ENCODE measurements around the gene PDILT.

Gene PDILT

GRCh38 chr16:20363191-20363590, 41.3 kb downstream of the PDILT start:
- DNase-seq (ENCODE audit: low spot score), result no peak

DNA sequence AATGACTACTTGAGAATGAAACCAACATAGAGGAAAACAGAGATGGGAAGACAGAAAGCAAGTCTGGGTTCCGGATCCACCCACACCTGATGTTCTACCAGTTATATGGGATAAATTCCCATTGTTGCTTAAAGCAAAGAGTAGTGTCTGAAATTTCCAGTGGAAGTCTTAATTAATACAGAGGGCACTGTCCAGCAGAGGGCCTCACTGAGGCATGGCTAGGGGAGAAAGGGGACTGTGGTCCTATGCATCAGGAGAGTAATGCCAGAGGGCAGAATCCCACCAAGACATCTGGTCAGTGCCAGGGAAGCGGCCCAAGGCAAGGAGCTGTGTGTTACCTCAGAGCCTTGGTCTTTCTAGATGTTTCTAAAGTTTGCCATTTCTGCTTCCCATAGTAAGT, 44.5 kb downstream of the PDILT start:
- DNase-seq (ENCODE audit: low spot score), result peak; percentile 35

DNA sequence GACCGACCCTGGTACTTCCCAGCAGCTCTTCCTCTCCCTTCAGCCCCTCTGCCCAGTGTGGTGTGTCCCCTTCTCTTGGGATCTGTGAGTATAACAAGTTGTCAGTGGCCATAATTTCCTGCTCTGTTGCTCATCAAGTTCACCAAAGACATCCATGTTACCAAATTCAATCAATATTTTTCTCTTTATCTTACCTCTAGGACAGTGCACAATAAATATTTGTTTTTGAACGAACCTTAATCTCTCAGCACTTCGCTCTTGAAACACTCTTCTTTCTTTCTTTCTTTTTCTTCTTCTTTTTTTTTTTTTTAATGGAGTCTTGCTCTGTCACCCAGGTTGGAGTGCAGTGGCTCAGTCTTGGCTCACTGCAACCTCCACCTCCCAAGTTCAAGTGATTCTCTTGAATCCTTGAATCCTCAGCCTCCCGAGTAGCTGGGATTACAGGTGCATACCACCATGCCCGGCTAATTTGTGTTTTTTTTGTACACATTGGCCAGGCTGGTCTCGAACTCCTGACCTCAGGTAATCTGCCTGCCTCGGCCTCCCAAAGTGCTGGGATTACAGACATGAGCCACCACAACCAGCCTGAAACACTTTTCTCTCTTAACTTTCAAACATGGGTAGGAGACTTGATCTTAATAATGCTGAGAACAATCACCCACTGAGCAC, 49.3 kb downstream of the PDILT start:
- DNase-seq (ENCODE audit: low spot score), result no peak

GRCh38 chr16:20353379-20353778, 51.2 kb downstream of the PDILT start:
- DNase-seq (ENCODE audit: low spot score), result no peak

DNA sequence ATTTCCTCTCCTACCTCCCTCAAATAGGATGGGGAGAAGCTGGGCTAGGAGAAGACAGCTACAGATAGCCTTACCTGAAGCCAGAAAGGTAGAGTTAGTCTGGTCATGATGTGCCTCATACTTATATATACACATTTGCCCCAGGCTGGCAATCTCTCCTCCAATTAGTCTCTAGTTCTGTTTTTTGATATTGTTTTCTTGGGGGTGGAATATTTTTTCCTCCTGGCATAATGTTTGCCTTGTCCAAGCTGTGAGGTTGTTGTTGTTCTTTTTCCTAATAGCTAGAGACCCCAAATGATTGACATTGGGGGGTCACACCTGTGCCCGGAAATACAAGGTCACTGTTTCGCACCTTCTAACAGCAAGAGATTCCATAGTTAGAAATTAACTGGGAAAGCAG, 51.9 kb downstream of the PDILT start, which contains the start of gene UMOD:
UMOD (minus strand) TSS at position 101 of the 400 bp plus-strand sequence. CDS start 1,978 bp downstream, outside the sequence.
- no peak for DNase-seq (ENCODE audit: low spot score)

DNA sequence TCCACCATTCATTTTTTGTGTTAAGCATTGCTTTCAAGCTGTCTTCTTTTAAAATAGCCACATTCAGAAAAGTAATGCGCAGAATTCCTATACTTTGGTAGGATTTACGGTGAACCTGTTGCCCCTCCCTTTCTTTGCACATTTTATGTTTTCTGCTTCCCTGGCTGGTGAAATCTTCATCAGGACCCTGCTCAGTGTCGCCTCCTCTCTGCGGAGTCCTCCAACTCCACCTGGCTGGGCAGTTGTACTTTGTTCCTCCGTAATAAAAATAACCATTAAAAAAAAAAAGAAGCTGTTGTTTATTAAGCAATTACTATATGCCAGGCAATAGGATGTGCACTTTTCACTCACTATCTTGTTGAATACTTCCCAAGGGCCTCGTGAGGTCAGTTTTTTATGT, 54.9 kb downstream of the PDILT start:
- no peak for DNase-seq (ENCODE audit: low spot score)

DNA sequence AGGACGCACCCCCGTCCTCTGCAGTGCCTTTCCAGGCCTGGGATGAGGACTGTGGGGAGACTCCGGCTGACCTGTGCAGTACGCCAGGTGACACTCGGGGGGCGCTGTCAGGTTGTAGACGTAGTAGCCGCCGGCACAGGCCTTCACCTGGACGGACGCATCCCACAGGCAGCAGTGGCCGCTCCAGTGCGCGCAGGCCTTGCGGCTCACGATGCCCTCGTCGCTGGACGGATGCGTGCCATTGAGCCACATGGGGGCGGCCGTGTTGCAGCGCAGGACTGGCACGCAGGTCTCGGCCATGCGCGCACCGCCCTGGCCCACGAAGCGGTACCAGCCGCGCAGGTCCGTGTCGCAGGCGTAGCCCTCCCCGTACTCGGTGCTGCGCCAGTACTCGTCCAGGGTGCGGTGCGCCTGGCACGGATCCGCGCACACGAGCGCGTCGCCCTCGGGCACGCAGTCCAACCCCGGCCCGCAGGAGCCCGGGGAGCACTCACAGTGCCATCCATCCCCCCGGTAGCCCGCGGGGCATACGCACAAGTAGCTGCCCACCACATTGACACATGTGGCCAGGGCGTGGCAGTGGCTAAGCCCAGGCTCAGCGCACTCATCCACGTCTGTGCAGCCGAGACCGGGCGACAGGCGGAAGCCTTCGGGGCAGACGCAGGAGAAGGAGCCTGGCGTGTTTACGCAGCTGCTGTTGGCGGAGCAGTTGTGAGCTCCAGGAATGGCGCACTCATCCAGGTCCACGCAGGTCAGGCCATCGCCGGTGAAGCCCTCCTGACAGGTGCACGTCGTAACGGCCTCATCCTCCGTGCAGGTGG, 56.0 kb downstream of the PDILT start:
- DNase-seq (ENCODE audit: low spot score), result peak; percentile 7

- DNase-seq (ENCODE audit: low spot score), result no peak
Observed at GRCh38 chr16:20347666-20348364, 56.7 kb downstream of the PDILT start.

DNA sequence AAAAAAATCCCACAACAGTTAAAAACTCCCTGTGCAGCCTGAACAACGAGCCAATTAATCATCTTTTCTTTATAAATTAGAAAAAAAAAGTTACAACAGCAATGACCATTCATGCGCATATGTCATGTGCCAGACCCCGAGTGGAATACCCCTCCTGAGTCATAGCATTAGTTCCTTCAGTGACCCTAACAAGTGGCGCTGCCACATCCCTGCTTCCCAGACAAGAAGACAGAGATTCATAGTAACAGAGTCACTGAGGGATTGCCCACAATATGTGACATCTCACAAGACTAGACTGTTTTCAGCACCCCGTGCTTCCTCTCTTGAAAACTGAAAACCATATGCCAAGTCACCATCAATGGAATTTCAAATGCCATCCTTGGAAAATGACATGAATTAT, 59.9 kb downstream of the PDILT start:
- no peak for DNase-seq (ENCODE audit: low spot score)

DNA sequence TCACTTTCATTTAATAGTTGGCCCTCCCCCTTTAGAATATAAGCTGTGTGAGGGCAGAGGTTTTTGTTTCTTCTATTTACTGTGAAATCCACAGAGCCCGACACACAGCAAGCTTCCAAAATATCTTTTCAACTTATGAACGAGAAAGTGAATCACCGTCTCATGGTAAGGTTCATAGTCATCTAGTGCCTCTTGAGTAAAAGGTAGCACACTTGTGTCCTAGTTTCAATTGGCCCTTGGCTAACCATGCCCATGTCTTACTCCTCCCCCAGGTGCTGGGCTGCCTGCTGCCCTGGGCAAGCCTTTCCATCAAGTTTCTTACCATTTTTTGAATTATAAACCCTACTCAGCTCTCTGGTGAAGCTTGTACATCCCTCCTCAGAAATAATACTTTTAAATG, 64.8 kb downstream of the PDILT start:
- no peak for DNase-seq (ENCODE audit: low spot score)

DNA sequence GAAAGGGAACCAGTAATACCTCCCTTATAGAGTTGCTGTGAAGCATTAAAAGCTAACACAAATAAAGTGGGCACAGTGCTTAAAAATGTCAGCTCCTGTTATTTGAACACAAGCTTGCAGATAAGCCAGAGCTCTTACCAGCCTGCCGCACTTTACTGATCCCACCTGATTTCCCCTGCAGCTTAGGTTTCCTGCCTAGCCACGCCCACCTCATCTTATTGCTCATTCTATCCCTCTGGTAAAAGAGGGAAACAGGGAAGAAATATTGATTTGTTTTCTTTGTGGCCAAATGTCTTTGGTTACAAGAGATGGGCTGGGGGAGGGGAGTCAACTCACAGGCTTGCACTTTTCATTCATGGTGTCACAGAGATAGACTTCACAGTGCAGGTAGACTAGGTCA, 67.6 kb downstream of the PDILT start:
- DNase-seq (ENCODE audit: low spot score), result no peak

DNA sequence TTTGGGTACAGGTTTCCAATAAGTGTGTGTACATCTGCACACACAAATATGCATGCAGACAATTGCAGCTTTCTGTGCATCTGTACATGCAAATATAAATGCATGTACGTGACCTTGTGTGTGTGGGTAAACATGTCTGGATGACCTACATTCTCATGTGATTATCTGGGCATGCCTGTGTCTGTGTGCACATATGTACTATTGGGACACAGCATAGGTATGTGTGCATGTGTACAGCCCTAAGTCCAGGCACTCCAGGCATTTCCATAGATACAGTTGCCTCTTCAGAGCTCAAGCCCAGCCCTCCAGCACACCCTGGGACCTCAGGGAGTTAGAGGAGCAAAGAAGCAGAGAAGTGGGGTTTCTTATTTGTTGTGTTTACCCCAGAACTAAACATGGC, 70.1 kb downstream of the PDILT start:
- no peak for DNase-seq (ENCODE audit: low spot score)

DNA sequence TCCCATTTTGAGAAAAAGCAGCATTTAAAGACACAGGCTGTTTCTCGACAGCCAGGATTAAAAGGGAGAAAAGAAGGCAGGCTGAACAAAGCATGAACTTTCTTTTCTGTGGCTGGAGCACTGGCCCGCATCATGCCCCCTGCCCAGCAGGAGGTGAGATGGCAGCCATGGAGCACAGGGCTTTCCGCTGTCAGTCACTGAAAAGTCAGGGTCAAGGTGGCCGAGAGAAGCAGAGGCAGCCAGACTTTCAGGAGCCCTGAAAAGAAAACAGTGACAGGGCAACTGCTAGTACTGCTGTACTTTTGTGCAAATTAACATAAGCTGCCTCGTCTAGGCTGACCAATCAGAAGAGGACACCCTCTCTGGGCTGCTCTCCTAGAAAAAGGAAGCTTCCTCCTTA, 71.4 kb downstream of the PDILT start:
- DNase-seq (ENCODE audit: low spot score), result no peak

GRCh38 chr16:20332411-20332810, 72.1 kb downstream of the PDILT start:
- no peak for DNase-seq (ENCODE audit: low spot score)

GRCh38 chr16:20331635-20332034, 72.9 kb downstream of the PDILT start:
- DNase-seq (ENCODE audit: low spot score), result no peak

DNA sequence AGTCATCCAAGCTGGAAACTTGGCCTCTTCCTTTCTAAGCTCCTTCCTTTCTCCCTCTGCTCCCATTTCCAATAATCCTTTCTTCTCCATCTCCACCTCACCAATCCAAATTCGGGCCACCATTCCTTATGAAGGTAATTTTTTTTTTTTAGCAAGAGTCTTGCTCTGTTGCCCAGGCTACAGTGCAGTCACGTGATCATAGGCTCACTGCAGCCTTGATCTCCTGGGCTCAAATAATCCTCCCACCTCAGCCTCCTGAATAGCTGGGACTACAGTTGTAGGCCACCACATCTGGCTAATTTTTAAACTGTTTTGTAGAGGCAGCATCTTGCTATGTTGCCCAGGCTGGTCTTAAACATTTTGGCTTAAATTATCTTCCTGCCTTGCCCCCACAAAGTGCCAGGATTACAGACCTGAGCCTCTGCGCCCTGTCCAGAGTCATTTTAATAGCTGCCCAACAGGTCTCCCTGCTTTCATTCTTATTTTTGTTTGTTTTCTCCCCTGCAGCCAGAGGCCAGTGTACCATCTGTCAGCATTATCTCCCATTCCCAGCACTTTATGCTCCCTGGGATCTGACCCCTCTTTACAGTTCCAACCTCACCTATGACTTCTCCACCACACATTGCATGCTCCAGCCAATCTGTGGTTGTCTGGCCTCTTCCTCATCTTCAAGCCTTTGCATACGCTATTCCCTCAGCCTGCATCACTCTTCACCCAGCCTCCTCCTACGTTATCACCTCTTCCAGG, 75.0 kb downstream of the PDILT start:
- DNase-seq (ENCODE audit: low spot score), result no peak

DNA sequence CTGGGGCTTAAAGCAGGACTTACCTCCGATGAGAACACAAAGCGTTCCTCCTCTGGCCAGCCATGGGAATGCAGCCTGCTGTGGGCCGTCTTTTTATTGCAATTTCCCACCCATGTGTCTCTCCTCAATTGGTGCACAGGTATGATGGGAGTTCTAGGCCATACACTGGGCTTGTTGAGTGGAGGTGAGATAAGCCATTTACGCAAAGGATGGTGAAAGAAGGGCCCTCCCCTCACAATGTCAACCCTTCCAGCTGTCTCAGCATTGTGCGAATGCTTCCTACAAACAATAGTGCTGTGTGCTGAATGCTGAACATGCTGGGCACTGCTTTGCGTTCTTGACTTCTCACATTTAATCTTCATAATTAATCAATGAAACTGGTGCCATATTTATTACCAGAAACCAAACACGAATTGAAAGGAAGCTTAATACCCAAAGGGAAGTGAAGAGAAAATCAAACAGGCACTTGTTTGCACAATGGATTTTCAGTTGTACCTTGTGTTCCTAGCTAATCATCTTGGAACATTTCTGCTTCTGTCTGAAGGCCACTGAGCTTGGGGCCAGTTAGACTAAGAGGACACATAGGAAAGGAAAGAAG, 77.0 kb downstream of the PDILT start, which contains the start of gene GP2:
GP2 (minus strand) TSS at position 70 of the 598 bp plus-strand sequence. CDS start 1,082 bp downstream, outside the sequence.
- no peak for DNase-seq (ENCODE audit: low spot score)

DNA sequence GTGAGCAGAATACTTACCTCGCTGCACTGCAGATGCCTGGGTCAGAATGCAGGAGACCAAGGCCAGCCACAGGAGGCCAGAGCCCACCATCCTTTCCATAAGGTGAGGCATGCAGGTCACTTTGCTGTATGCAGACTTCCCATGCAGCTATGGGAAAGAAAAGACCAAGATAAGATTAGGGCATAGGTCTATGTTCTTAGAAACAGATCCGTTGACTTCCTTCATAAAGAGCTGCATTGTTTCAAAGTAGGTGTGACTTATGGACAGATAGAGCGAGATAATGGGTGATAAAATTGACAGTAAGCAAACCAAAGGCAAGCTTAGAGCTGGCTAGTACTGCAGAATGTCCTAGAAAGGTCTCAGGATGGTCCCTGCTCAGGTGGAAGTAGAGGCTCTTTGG, 78.2 kb downstream of the PDILT start:
- DNase-seq (ENCODE audit: low spot score), result no peak

DNA sequence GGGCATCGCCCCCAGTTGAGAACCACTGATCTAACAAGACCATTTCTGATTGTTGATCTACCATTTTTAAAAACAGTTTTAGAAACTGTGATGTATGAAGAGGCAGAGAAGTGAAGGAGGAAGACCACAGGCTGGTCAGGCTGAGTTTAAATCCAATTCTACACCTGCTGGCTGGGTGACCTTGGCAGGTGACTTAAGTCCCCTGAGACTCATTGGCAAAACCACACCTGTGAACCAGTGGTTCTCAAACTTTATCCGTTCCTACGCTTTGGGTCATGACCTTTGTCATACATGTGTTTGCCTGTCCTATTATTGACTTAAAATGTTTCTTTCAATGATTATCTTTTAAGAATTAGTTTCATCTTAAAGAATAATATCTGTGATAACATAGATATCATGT, 79.5 kb downstream of the PDILT start:
- no peak for DNase-seq (ENCODE audit: low spot score)

- no peak for DNase-seq (ENCODE audit: low spot score)
Observed at GRCh38 chr16:20323591-20324117, 80.9 kb downstream of the PDILT start.

- no peak for DNase-seq (ENCODE audit: low spot score)
Observed at GRCh38 chr16:20322696-20323095, 81.8 kb downstream of the PDILT start.

All from kidney capillary endothelial cell (primary cell).